ENCODE results near the gene HCK.

HCK gene

DNA sequence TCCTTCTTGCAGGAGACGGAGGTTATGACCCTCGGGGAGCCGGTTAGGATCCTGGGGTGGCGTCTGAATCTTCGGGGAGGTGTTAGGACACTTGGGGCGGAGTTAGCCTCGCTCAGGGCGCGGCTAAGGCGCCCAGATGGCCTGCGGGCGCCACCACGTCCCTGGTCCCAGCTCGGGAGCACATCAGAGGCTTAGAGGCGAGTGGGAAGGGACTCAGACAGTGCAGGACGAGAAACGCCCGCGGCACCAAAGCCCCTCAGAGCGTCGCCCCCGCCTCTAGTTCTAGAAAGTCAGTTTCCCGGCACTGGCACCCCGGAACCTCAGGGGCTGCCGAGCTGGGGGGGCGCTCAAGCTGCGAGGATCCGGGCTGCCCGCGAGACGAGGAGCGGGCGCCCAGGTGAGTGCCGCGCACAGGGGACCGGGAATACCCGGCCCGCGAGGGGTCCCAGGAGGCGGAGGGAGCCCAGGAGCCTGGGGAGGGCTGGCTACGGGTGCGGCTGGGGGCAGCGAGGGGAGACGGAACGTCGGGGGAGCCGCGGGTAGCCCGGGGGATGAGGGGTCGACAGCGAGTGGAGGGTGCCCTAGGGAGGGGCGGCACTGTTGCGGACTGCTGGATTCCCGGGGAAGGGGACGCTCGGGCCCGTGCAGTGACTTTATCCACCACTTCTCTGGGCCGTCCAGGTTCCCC lies at the start of gene HCK:
Gene HCK (plus strand): TSS at position 153 of the 688 bp plus-strand sequence.
- H3K4me1 ChIP-seq (ENCODE audit: control insufficient read depth, insufficient read depth, low read length): no peaks in the 10 kb centered on the region
- no peaks in the 10 kb centered on the region for H3K36me3 ChIP-seq (ENCODE audit: control insufficient read depth, insufficient read depth, low read length, severe bottlenecking)
- H3K27me3 ChIP-seq (replicated peaks; ENCODE audit: control insufficient read depth, insufficient read depth, low read length): peaks cover 79% of the 10 kb centered on the region
- H3K9me3 ChIP-seq (ENCODE audit: control insufficient read depth, low read length): peaks cover 5% of the 10 kb centered on the region
- H3K9ac ChIP-seq (ENCODE audit: low read length): no peak within 1 kb of the TSS
- DNase-seq (ENCODE audit: low read depth): no peak
- H3K4me3 ChIP-seq (ENCODE audit: low read length): no peak within 1 kb of the TSS

DNA sequence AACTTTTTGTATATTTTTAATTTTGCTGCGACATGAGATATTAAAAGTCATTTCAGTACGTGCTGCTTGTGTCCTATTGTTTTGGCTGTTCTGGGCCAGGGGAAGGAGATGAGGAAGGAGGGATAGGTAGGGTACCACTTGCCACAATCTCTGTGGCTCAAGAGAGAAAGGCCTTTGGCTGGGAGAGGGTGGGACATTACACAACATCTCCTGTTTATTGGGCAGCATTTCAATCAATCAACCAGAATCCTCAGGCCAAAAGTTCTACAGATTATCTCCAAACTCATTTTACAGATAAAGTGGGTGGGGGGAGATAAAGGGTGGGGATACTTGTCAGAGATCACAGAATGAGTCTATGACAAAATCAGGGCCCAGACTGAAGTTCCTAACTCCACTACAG lies 48.7 kb upstream of the HCK start:
- H3K27me3 ChIP-seq (replicated peaks; ENCODE audit: control insufficient read depth, insufficient read depth, low read length): peaks cover 70% of the 10 kb centered on the region

DNA sequence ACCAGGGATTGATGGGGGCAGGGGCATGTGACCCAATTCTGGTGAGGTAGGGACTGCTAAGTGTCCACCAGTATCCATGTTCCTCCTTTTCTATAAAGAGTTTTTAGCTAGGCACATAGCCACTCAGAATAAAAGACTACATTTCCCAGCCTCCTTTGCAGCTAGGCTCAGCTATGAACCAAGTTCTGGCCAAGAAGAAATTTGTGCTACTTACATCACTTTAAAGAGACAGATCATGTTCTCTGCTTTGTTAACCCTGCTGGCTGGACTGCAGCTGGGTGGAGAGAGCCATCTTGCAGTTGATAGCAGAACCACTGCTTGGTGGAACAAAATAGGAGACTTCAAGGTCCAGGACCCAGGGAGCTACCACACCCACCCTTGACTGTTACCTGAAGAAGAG lies 47.1 kb upstream of the HCK start:
- H3K4me1 ChIP-seq (ENCODE audit: control insufficient read depth, insufficient read depth, low read length): no peaks in the 10 kb centered on the region
- H3K4me3 ChIP-seq (ENCODE audit: low read length): no peak overlapping the region
- DNase-seq (ENCODE audit: low read depth): peak; percentile 10
- peaks cover 69% of the 10 kb centered on the region for H3K27me3 ChIP-seq (replicated peaks; ENCODE audit: control insufficient read depth, insufficient read depth, low read length)
- no peak overlapping the region for H3K9ac ChIP-seq (ENCODE audit: low read length)
- H3K36me3 ChIP-seq (ENCODE audit: control insufficient read depth, insufficient read depth, low read length, severe bottlenecking): no peaks in the 10 kb centered on the region
- H3K9me3 ChIP-seq (ENCODE audit: control insufficient read depth, low read length): no peaks in the 10 kb centered on the region

More for the DNA sequence above, 48.7 kb upstream of the HCK start:
- no peaks in the 10 kb centered on the region for H3K36me3 ChIP-seq (ENCODE audit: control insufficient read depth, insufficient read depth, low read length, severe bottlenecking)
- H3K9ac ChIP-seq (ENCODE audit: low read length): no peak overlapping the region
- no peak for DNase-seq (ENCODE audit: low read depth)
- no peaks in the 10 kb centered on the region for H3K9me3 ChIP-seq (ENCODE audit: control insufficient read depth, low read length)
- no peaks in the 10 kb centered on the region for H3K4me1 ChIP-seq (ENCODE audit: control insufficient read depth, insufficient read depth, low read length)
- H3K4me3 ChIP-seq (ENCODE audit: low read length): no peak overlapping the region

DNA sequence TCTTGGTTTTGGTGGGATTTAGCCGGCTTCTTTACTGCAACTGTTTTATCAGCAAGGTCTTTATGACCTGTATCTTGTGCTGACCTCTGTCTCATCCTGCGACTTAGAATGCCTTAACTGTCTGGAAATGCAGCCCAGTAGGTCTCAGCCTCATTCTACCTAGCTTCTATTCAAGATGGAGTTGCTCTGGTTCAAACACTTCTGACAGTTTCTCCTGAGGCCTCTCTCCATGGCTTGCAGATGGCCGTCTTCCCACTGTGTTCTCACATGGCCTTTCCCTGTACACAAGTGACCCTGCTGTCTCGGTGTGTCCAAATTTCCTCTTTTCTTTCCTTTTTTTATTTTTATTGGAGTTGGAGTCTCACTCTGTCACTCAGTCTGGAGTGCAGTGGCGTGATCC lies 46.0 kb upstream of the HCK start:
- H3K36me3 ChIP-seq (ENCODE audit: control insufficient read depth, insufficient read depth, low read length, severe bottlenecking): no peaks in the 10 kb centered on the region
- peaks cover 62% of the 10 kb centered on the region for H3K27me3 ChIP-seq (replicated peaks; ENCODE audit: control insufficient read depth, insufficient read depth, low read length)
- no peaks in the 10 kb centered on the region for H3K9me3 ChIP-seq (ENCODE audit: control insufficient read depth, low read length)
- no peak for DNase-seq (ENCODE audit: low read depth)
- no peaks in the 10 kb centered on the region for H3K4me1 ChIP-seq (ENCODE audit: control insufficient read depth, insufficient read depth, low read length)
- H3K4me3 ChIP-seq (ENCODE audit: low read length): no peak overlapping the region
- H3K9ac ChIP-seq (ENCODE audit: low read length): no peak overlapping the region

DNA sequence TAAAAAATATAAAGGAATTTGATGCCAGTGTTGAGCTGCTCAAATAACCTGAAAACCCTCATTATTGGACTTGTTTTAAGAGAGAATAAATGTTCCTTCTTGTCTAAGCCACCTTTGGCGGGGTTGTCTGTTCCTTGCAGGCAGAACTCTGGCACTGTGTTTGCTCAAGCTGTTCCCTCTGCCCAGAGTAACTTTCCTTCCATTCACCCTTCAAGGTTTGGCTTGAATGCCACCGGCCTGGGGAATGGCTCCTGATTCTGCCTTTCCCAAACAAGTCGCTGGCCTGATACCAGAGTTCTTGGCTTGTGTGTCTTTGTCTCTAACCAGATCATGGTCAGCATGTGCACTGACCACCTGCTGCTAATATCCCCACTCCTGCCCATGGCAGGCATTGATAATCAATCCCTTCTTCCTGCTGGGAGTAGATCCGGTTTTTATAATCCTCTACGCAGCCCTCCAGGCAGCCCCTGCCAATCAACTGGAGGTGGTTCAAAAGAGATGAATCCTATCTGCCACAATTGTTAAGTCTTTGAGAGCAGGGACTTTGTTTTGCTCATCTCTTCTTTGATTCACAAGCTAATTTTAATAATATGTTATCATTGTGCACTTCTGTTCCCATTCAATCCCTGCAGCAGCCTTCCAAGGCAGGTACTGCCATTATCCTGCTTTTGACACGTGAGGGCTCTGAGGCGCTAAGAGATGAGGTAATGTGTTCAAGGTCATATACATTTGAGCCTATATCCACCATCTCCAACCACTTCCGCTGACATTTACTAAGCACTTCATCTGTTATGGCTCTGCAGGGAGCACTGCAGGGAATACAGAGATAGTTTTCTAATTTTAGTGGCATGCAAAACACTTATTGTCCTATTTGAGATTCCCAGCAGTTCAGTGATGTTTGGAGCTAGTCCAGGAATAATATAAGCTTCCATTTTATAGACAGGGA lies 44.9 kb upstream of the HCK start:
- H3K9ac ChIP-seq (ENCODE audit: low read length): no peak overlapping the region
- H3K4me1 ChIP-seq (ENCODE audit: control insufficient read depth, insufficient read depth, low read length): no peaks in the 10 kb centered on the region
- peaks cover 57% of the 10 kb centered on the region for H3K27me3 ChIP-seq (replicated peaks; ENCODE audit: control insufficient read depth, insufficient read depth, low read length)
- no peaks in the 10 kb centered on the region for H3K9me3 ChIP-seq (ENCODE audit: control insufficient read depth, low read length)
- no peak for DNase-seq (ENCODE audit: low read depth)
- no peak overlapping the region for H3K4me3 ChIP-seq (ENCODE audit: low read length)
- H3K36me3 ChIP-seq (ENCODE audit: control insufficient read depth, insufficient read depth, low read length, severe bottlenecking): no peaks in the 10 kb centered on the region

DNA sequence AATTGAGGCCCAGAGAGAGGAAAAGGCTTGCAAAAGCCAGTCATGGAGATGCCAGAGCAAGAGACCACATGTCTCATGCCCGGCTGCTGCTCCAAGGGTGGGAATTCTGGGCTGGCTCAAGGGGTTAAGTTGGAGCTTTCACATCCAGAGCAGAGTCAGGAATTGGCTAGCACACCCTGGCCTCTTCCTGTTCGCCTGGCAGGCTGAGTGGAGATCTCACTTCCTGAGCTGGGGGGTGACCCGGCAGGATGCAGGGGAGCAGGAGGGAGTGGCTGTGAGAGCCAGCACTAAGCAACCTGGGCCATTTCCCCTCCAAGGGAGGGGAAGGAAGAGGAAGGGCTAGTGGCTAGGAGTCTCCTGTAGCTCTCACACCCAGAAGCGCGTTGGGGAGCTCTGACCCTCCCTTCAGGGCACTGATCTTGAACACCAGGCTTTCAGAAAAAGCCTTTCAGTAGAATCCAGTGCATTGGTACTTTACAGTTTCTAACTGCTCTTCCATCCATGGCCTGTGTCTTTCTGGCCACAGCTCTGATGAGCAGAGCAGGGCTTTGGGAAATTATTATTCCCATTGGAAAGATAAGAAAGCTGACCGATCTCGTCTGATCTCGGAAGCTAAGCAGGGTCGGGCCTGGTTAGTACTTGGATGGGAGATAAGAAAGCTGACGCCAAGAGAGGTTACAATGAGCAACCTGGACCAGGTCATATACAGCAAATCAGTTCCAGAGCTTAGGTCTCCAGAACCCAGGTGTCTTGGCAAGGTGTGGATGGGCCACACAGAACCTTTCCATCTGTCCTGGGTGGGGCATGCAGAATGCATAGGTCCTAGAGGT lies 44.0 kb upstream of the HCK start:
- H3K9me3 ChIP-seq (ENCODE audit: control insufficient read depth, low read length): no peaks in the 10 kb centered on the region
- DNase-seq (ENCODE audit: low read depth): no peak
- no peak overlapping the region for H3K9ac ChIP-seq (ENCODE audit: low read length)
- no peak overlapping the region for H3K4me3 ChIP-seq (ENCODE audit: low read length)
- H3K4me1 ChIP-seq (ENCODE audit: control insufficient read depth, insufficient read depth, low read length): no peaks in the 10 kb centered on the region
- no peaks in the 10 kb centered on the region for H3K36me3 ChIP-seq (ENCODE audit: control insufficient read depth, insufficient read depth, low read length, severe bottlenecking)
- peaks cover 57% of the 10 kb centered on the region for H3K27me3 ChIP-seq (replicated peaks; ENCODE audit: control insufficient read depth, insufficient read depth, low read length)

DNA sequence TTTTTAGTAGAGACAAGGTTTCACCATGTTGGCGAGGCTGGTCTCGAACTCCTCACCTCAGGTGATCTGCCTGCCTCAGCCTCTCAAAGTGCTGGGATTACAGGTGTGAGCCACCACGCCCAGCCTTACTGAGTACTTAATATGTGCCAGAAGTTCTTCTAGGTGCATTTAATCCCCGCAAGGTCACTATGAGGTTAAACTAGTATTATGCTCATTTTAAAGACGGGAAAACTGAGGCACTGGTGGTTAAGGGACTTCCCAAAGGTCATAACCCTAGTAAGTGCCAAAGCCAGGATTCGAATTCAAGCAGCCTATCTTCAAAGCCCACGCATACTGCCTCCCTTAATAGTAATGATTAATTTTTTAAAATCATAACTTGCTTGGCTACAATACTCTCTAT lies 42.5 kb upstream of the HCK start:
- no peak for DNase-seq (ENCODE audit: low read depth)
- Histone ChIP-seq H3K36me3 (ENCODE audit: control insufficient read depth, insufficient read depth, low read length, severe bottlenecking) (no peaks in the 10 kb centered on the region), H3K4me1 (ENCODE audit: control insufficient read depth, insufficient read depth, low read length) (no peaks in the 10 kb centered on the region), H3K9me3 (ENCODE audit: control insufficient read depth, low read length) (no peaks in the 10 kb centered on the region), H3K4me3 (ENCODE audit: low read length) (no peak overlapping the region), H3K9ac (ENCODE audit: low read length) (no peak overlapping the region), H3K27me3 (replicated peaks; ENCODE audit: control insufficient read depth, insufficient read depth, low read length) (peaks cover 57% of the 10 kb centered on the region)

DNA sequence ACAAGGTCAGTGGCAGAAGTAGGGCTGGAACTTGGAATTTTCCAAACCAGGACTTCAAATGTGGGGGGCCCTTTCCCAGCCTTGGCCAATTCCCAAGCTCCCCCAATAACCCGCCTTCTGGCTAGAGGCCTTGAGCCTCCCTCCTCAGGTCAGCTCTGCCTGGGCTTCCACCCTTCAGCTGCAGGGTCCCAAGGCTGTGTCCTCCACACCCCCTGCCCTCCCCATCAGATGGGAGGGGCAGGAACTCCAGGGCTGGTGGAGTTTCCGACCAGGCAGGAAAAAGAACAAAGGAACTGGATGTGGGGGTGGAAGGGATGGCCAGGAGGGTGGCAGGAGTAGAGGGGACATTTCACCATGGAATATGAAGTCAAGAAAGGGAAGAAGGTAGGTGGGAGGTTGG lies 41.9 kb upstream of the HCK start, which contains the start of gene CCM2L:
Gene CCM2L (plus strand): TSS at position 338 of the 400 bp plus-strand sequence. CDS start 17 bp downstream, at position 355.
- peaks cover 62% of the 10 kb centered on the region for H3K27me3 ChIP-seq (replicated peaks; ENCODE audit: control insufficient read depth, insufficient read depth, low read length)
- no peak within 1 kb of the TSS for H3K4me3 ChIP-seq (ENCODE audit: low read length)
- no peak within 1 kb of the TSS for H3K9ac ChIP-seq (ENCODE audit: low read length)

DNA sequence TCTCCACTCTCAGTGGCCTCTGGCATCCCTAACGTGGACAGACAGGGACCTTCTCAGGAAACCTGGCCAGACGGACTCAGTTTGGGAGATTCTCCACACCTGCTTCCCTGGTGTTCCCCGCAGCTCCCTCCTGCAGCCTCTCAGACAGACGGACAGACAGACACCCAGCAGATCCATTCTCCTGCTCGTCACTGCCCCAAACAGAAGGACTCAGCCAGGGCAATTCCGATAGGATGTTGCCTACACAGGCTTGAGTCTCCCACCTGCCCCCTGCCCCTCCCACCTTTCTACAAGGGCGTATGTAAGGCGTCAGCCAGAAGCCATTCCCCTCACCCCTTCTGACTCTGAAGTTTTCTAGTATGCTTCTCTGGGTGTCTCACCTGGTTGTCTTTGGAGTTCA lies 41.4 kb upstream of the HCK start:
- no peaks in the 10 kb centered on the region for H3K36me3 ChIP-seq (ENCODE audit: control insufficient read depth, insufficient read depth, low read length, severe bottlenecking)
- no peak overlapping the region for H3K9ac ChIP-seq (ENCODE audit: low read length)
- H3K27me3 ChIP-seq (replicated peaks; ENCODE audit: control insufficient read depth, insufficient read depth, low read length): peaks cover 61% of the 10 kb centered on the region
- H3K9me3 ChIP-seq (ENCODE audit: control insufficient read depth, low read length): no peaks in the 10 kb centered on the region
- DNase-seq (ENCODE audit: low read depth): no peak
- no peaks in the 10 kb centered on the region for H3K4me1 ChIP-seq (ENCODE audit: control insufficient read depth, insufficient read depth, low read length)
- no peak overlapping the region for H3K4me3 ChIP-seq (ENCODE audit: low read length)

More for the DNA sequence above, 41.9 kb upstream of the HCK start, which contains the start of gene CCM2L:
- Histone ChIP-seq H3K36me3 (ENCODE audit: control insufficient read depth, insufficient read depth, low read length, severe bottlenecking) (no peaks in the 10 kb centered on the region), H3K9me3 (ENCODE audit: control insufficient read depth, low read length) (no peaks in the 10 kb centered on the region), H3K4me1 (ENCODE audit: control insufficient read depth, insufficient read depth, low read length) (no peaks in the 10 kb centered on the region)
- DNase-seq (ENCODE audit: low read depth): no peak

DNA sequence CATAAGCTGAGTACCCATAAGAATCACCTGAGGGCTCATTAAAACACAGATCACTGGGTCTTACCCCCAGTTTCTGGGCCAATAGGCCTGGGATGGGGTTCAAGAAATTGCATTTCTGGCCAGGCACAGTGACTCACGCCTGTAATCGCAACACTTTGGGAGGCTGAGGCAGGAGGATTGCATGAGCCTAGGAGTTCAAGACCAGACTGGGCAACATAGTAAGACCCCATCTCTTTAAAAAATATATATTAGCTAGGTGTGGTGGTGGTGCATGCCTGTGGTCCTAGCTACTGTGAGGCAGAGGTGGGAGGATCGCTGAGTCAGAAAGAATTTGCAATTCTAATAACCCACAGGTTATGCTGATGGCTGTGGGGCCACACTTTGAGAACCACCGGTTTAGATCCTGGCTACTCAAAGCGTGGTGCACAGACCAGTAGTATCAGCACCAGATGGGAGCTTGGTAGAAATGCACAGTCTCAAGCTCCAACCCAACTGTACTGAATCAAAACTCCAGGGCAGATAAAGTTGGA lies 39.8 kb upstream of the HCK start:
- no peak for DNase-seq (ENCODE audit: low read depth)
- H3K27me3 ChIP-seq (replicated peaks; ENCODE audit: control insufficient read depth, insufficient read depth, low read length): peaks cover 61% of the 10 kb centered on the region

More for the DNA sequence above, 39.8 kb upstream of the HCK start:
- no peaks in the 10 kb centered on the region for H3K9me3 ChIP-seq (ENCODE audit: control insufficient read depth, low read length)
- H3K4me3 ChIP-seq (ENCODE audit: low read length): no peak overlapping the region
- no peaks in the 10 kb centered on the region for H3K4me1 ChIP-seq (ENCODE audit: control insufficient read depth, insufficient read depth, low read length)
- no peak overlapping the region for H3K9ac ChIP-seq (ENCODE audit: low read length)
- no peaks in the 10 kb centered on the region for H3K36me3 ChIP-seq (ENCODE audit: control insufficient read depth, insufficient read depth, low read length, severe bottlenecking)
